COLO668 (cell line): ENCODE measurements around the gene GRIP2.

ENCODE experiments used
- DNase-seq: peaks from one replicate; lab custom pipeline; 2025; ENCODE audit not compliant: unreplicated experiment; lab: John Stamatoyannopoulos, UW

Gene GRIP2

DNA sequence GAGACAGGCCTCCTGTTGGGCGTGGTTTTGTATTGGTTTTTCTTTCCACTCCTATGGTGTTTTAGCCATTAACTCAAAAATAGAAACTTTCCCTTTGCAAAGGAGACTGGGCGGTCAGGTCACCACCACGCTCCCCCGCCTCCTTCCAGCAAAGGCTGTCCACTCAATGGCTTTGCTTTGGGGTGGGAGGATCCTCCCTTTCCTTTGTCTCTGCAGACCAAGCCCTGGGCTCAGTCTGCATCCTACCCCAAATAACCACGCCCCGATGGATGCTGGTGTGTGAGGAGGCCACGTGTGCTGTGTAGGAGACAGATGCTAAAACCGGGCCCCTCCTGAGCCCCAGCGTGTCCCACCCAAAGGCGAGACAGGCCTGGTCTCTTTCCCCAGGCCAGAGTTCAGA is 68.5 kb downstream of the GRIP2 start:
- DNase-seq, result no peak

DNA sequence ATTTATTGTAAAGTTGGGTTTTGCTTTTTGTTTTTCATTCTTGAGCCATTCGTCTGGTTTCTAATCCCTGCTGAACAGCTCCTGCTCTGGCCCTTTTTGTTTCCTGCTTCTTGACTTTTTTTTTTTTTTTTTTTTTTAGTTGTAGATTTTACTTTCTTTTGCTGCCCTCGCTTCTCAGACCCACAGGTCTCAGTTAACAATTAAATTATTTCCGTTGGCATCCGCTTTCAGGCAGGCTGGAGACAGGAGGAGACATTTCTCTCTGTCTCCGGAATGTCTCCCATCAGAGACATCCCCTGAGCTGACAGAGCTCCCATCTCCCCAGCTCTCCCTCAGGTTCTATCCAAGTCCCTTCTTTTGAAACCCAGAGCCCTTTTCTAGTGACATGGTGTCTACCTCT is 69.1 kb downstream of the GRIP2 start:
- no peak for DNase-seq

DNA sequence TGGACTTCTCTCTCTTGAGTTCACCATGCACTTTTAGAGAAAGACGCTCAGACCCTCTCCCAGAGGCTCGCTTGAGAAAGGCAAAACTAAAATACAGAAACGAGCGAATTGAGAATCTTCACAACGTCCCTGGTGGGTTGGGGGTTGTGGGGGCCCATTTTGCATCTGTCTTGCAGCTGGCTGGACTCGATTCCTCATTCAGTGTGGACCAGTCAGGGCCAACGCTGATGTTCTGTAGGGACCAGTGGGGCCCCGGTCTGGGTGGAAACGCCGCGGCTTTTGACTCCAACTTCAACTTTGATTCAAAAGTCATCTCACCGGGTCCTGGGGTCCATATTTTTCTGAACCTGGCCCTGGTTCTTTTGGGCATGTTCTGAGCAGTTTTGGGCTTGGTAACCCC is 69.7 kb downstream of the GRIP2 start:
- DNase-seq, result no peak

DNA sequence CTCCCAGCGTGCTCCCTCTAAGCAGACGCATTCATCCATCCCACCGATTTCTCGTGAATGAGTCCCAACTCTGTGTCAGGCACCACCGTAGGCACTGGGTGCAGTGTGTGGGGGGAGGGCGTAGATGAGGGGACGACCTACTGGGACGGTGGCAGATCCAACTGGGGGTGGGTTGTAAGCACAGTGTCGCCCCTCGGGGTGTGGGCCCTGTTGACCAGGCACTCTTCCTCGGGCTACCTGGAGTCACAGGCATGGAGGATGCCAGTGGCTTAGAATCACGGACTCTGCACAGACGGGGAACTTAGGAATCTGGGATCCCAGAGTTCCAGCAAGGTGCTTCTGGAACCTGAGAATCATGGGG is 71.5 kb downstream of the GRIP2 start:
- no peak for DNase-seq

DNA sequence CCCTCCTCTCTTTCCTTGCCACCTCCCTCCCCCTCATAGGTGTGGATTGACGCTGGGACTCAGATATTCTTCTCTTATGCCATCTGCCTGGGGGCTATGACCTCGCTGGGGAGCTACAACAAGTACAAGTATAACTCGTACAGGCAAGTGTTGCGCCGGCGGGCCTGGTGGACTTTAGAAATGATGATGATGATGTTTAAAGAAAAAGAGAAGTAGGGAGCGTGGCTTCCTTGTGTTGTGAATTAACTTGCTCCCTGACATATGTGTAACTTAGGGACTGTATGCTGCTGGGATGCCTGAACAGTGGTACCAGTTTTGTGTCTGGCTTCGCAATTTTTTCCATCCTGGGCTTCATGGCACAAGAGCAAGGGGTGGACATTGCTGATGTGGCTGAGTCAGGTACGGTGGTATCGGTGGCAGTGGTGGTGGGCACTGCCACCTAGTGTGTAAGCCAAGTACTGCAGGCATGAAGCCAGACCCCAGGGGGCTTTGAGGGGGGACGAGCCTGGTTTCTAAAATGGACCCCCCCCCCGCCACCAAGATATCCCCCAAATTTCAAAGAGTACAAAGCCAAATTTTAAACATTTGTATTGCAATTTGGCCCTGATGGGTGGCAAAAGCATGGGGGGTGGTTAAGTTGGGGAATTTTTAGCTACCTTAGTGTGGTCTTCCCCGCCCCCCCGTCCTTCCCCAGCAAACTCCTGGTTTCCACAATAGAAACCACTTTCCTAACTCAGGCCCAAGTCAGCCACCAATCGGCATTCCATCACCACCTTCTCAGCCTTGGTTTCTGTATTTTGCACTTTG is 72.1 kb downstream of the GRIP2 start:
- peak; percentile 16 for DNase-seq

DNA sequence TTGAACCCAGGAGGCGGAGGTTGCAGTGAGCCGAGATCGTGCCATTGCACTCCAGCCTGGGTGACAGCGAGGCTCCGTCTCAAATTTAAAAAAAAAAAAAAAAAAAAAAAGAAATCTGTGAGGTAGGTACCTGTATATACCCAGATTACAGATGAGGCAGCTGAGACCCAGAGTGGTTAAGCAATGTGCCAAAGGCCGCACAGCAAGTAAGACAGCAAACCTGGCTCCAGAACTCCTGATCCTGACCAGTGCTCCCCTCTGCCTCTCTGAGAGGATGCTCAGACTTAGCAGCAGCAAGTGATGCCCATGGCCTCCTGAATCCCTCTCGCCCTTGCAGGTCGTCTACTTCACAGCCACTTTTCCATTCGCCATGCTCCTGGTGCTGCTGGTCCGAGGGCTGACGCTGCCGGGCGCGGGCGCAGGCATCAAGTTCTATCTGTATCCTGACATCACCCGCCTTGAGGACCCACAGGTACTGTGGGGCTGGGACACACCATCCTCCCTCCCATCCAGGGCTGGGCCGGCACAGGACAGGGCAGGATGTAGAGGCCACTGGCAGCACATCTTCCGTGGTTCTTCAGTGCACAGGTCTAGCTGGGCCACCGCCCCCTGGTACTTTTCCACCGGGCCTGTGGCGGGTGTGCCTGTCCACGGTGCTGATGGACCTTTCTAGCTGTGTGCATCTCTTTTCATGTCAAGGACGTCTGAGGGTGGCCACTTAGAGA is 73.8 kb downstream of the GRIP2 start:
- DNase-seq, result no peak

DNA sequence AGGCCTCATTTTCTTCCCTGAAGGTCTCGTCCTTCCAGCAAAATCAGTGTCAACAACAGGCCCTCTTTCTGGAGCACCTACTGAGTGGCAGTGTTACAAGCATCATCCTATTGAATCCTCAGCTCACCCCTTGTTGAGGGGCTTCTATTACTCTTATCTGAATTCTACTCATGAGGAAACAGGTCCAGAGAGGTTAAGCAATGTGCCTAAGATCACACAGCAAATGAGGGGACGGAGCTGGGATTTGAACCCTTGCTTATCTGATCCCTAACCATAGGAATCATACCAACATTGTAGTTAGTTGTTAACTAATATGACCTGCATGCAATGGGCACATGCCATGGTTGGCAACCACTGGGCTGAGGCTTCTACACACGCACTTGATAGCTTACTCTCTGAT is 74.7 kb downstream of the GRIP2 start:
- DNase-seq, result no peak

DNA sequence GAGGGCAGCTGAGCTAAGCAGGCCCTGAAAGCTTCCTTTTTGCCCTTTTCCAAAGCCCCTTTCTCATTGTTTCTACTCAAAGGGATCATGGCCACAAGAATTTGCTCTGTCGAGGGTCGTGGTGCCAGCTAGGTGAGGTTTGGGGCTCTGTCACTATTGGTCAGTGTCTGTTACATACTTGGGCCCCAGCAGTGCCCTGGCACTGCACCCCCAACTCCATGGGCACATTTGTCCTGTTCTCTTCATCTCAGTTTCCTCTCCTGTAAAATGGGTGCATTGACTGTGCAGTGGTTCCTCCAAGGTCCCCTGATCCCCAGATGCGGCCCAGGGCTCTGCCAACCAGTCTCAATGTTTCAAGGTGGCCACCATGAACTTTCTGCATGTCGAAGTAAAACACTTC is 75.6 kb downstream of the GRIP2 start:
- DNase-seq, result no peak

DNA sequence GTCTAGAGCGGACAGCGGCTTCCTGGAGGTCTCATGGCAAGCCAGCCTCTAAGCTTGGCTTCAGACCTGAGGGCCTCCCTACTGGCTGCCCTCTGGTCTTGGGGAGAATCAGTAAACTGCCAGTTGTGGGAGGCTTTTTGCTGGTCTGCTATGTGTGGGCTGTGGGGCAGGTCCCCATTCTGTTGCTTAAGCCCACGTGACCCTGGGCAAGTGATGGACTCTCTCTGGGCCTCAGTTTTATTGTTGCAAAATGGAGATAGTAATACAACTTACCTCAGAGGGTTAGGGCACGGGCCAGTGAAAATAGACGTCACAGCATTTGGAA is 76.0 kb downstream of the GRIP2 start:
- DNase-seq, result no peak

DNA sequence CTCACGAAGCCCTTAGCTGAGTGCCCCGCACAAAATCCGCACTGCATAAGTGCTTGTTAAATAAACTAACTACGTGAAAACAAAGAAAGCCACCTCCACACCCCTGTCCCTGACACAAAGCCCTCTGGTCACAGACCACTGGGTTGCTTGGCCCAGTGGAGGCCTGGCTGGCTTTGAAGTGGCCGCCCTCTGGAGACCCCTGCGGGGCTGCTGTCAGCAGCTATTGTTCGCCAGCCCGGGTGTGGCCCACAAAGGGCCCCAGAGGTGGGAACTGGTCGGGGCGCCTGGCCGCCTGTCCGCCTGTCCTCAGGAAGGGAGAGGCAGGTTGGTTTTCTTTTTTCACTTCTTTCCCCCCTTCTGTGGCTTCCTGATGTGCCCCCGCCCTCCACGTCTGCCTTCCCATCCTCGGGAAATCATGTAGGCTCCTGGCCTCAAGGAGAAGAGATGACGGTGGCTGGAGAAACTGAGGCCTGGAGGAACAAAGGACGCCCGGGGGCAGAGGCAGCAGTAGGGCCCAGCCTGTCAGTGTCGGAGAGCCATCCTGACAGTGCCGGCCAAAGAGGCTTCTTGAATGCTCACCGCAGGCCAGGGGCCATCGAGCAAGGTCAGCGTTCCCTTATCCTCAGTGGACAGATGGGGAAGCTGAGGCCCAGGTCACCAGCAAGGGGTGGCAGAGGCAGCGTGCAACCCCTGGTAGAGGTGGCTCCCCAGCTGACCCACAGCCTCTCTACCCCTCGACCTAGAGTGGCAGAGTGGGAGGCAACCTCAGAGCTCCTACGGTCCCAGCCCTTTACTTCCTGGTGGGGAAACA is 76.6 kb downstream of the GRIP2 start:
- peak; percentile 68 for DNase-seq

DNA sequence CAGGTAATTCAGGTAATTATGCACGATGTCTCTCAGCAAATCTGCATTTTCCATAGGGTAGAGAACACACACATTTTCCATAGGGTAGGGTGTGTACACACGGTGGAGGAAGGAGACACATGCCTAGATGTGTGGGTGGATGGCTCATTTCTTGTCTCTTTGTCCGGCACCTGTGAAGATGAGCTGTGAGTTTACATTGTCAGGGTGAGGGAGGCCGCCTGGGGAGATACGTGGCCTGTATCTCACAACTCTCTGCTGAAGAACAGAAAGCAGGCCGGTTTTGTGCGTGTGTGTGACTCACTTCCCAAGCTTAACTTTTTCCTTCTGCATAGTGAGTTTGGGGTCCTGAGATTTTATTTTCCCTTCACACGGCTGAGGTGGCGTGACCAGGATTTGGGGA is 77.4 kb downstream of the GRIP2 start:
- no peak for DNase-seq

DNA sequence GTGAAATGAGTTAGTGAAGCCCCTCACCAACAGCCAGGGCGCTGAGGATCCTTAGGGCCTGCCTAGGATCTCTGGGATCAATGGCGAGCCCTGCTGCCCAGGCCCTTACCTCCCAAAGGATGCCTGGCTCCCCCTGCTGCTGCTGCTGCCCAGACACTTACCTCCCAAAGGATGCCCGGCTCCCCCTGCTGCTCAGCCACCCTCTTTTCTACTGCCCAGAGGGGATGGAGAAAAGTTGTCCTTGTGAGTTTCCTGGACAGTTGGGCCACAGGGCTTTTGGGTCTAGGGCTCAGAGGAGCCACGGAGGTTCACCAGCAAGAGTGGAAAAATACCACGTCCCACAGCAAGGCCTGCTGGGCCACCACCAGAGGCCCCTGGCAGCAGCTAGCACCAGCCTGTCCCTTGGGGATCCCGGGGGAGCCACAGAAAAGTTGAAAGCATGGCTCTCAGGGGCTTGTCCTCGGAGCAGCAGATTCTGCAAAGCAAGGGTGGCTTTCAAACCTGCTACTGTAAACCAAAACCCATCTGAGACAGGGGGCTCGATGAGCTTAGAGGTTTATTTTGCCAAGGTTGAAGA is 78.3 kb downstream of the GRIP2 start:
- peak; percentile 57 for DNase-seq

DNA sequence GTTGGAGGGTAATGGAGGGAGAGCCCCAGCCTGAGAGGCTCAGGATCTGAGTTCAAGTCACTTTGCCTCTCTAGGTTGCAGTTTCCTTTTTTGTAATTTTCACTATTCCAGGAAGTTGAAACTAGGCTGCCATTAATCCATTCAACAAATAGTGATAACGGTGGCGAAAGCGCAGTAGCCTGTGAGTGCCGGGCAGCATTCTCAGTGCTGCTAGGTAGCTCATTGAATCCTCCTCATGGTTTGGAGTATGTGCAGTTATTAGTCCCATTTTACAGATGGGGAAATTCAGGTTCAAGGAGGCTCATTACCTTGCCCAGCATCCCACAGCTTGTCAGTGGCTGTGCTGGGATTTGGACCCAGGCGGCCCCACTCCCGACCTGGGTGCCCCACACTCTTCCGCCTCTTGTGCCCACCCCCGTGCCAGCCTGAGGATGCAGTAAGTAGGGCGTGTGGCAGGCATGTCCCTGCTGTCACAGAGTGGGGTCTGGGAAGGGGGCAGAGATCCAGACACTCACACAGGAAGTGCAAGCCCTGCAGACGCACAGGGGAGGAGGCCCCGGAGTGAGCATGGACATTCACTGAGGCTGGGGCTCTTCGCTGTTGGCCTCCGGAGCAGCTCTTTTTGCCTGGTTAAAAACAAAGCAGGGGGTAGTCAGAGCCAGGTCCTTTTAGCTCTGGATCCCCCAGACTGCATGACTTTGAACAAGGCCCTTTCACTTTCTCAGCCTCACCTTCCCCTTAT is 79.0 kb downstream of the GRIP2 start:
- DNase-seq, result no peak

DNA sequence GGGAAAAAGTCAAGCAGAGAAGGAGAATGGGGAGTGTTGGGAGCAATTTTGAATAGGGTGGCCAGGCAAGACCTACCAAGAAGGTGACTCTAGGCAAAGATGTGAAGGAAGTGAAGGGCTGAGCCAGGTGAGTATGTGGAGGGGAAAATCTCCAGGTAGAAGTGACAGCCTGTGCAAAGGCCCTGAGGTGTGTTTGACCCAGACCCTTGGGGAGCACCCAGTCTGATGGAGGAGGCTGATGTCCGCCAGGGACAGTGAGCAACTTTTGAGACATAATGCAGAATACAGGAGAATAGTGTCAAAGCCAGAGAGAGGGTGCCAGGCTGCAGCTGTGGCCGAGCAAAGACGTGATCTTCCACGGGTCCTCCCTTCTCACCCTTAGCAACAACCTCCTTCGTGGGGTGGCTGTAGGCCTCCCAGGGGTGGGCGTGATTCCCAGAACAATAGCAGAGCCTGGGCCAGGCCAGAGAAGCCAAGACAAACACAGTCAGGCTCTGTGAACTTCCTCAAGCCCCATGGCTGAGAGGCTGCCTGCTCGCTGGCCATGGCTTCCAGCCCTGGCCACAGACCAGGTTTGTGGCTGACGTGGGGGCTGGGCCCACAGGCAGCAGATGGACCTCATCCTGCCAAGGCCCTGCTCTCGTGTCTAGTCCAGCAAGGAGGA is 79.7 kb downstream of the GRIP2 start:
- no peak for DNase-seq

DNA sequence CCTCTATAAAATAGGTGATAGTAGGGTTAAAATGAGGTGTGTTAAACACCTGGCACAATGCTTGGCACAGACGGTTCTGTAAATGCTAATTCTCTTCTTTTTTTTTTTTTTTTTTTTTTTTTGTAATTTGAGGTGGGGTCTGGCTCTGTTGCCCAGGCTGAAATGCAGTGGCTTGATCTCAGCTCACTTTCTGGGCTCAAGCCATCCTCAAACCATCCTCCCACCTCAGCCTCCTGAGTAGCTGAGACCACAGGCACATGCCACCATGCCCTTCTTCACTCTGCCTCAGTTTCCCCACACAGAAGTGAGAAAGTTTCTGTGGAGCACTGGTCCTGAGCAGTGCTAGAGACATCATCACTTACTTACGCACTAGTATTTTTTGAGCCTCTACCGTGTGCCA is 80.4 kb downstream of the GRIP2 start:
- no peak for DNase-seq

DNA sequence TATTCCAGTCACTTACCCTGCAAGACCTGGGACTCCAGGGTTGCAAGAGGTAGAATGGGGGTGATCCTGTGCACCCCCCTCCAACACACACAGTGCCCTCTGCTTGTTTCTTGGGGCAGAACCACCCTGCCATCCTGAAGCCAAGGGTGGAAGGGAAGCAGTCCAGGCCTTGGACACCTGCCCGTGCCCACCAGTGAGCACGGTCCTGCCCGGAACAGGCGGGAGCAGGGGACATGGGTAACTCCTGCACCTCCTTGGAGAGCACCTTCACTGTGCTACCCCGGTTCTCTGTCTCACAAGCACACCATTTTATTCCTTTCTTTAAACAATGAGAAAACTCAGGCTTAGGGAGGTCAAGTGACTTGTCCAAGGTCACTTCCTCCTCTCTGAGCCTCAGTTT is 80.8 kb downstream of the GRIP2 start:
- DNase-seq, result no peak

DNA sequence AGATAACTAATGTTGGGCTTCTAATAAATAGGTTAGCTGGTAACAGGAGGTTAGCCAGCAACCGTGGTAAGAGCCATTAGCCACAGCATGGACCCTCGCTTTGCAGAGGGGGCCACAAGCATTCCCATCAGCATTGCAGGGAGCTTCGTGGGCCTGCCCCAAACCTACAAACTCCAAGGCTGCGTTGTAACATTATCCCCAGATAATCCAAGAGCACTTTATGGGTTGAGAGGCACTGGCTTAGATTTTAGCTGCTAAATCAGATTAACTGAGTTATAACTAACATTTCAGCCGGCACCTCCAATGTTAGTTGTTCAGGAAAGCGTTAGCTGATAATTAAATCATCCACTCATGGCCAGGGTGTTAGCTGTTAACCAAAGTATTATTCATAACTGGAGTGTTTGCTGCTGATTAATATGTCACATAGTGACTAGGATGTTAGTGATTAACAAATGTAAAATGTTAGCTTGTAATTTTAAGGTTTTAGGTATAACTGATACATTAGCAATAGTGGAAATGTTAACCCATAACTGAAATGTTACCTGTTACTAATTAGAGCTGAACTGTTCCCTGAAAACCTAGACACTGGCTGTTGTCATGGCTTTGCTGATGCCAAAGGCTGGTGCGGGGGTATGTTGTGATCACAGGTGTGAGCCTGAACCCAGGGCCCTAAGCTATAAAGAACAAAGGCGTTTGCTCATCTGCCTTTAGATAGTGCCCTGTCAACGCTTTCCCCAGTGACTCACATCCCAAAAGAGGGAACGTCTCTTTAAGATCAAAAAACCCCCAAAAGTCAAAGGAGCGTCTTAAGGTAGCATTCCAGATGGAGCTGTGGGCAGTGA is 81.5 kb downstream of the GRIP2 start:
- no peak for DNase-seq

DNA sequence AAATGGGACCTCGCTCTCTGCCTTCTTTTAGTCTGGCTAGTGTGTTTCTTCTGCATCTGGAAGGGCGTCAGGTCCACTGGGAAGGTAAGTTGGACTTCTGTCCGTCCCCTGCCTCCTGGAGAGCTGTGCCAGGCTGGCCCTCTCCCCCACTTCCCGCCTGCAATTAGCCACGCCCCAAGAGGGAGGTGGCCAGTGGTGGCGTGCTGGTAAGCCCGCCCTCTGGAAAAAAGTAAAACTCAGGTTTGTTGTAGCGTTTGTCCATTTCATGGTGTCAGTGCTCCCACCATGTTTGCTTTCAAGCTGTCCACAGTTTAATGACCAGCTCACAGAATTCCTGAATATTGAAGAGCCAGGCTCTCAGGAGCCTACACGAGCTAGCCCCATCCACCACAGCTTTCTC is 82.1 kb downstream of the GRIP2 start:
- no peak for DNase-seq

DNA sequence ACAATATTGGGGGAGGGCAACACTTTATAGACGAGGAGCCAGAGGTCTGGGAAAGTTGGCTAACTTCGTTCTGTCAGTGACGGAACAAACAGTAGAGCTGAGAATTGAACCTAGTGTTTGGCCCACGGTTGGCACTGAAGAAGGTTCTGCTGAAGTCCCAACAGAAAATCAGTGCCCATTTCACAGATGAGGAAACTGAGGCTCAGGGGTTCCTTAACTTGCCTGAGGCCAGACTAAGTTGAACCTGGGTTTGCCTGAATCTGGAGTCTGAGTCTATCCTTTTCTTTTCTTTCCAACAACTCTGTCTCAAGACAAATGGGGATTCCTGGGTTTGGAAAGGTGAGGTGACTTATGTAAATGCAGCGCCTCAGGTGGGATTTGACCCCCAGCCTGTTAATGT is 82.7 kb downstream of the GRIP2 start:
- DNase-seq, result no peak

DNA sequence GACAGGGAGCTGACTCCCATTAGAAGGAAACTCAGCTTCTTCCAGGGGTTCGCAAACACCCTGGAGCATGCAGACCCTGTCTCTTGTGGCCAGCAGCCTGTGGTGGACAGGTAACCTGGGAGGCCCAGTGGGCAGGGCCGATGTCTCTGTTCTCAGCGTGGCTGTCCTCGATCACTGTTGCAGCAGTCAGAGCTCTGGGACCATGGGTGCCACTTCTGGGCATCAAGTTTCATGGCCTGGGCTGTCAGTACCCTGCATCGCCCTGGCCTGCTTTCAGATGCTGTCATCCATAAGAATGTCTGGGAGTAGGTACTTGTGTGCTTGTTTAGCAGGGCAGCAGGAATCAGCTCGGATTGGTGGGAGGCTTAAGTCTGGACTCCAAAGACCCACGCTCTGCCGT is 83.3 kb downstream of the GRIP2 start:
- no peak for DNase-seq
